DND-41 (cell line): ENCODE results near the gene KIAA1755.
"Not testable (repeated sequence)": the region's sequence is repeated elsewhere in the genome, so short reads cannot be mapped to it uniquely, and the experiment has no call there.

ENCODE experiments used
- ATAC-seq: fragments of 200-7000 bp; cut with Tn5 transposase; 3 replicates; pipeline ENCODE4 v1.9.1; 2021; ENCODE audit warnings: low read depth; ENCODE audit not compliant: insufficient read depth
- DNase-seq: peaks from one replicate; pipeline ENCODE4 v3.0.0-alpha.2; 2020
- H2AFZ ChIP-seq: 2 replicates; pipeline ENCODE4 v1.6.0; 2012; ENCODE audit warnings: low read depth, low read length
- H3K27ac ChIP-seq: 2 replicates; pipeline ENCODE4 v1.5.1; 2012; ENCODE audit warnings: low read length, inconsistent platforms
- H3K27me3 ChIP-seq: fragments of 200-600 bp; sonication (generic); 2 replicates; pipeline ENCODE4 v1.6.0; 2012; ENCODE audit warnings: low read length, mild to moderate bottlenecking, inconsistent platforms; ENCODE audit not compliant: insufficient read depth, poor library complexity
- H3K36me3 ChIP-seq: 2 replicates; pipeline ENCODE4 v1.5.1; 2012; ENCODE audit warnings: low read length, inconsistent platforms; ENCODE audit not compliant: insufficient read depth
- H3K4me1 ChIP-seq: 2 replicates; pipeline ENCODE4 v1.5.1; 2012; ENCODE audit warnings: mild to moderate bottlenecking, low read length; ENCODE audit not compliant: insufficient read depth
- H3K4me2 ChIP-seq: 2 replicates; pipeline ENCODE4 v1.6.0; 2012; ENCODE audit warnings: mild to moderate bottlenecking, moderate library complexity, low read length, inconsistent platforms; ENCODE audit not compliant: insufficient read depth
- H3K4me3 ChIP-seq, 2 experiments: fragments of 200-600 bp in 1 of 2; shearing (Covaris generic) in 1 of 2; 2 replicates each; pipeline ENCODE4 v1.5.1; 2012 to 2016; ENCODE audit warnings: inconsistent platforms in 2 of 2, low read length in 2 of 2, mild to moderate bottlenecking in 2 of 2, low read depth in 1 of 2, moderate library complexity in 1 of 2
- H3K79me2 ChIP-seq: 2 replicates; pipeline ENCODE4 v1.6.0; 2012; ENCODE audit warnings: low read length, inconsistent platforms; ENCODE audit not compliant: insufficient read depth
- H3K9ac ChIP-seq: 2 replicates; pipeline ENCODE4 v1.6.0; 2012; ENCODE audit warnings: low read depth, mild to moderate bottlenecking, inconsistent platforms, low read length, moderate library complexity
- H3K9me3 ChIP-seq: 2 replicates; pipeline ENCODE4 v1.5.1; 2012; ENCODE audit warnings: low read length, moderate library complexity, mild to moderate bottlenecking, inconsistent platforms; ENCODE audit not compliant: insufficient read depth, severe bottlenecking
- H4K20me1 ChIP-seq: 2 replicates; pipeline ENCODE4 v1.6.0; 2012; ENCODE audit warnings: low read length; ENCODE audit not compliant: insufficient read depth
- CTCF ChIP-seq: IDR thresholded peaks from 2 replicates; pipeline ENCODE4 v1.5.1; 2012; ENCODE audit warnings: borderline replicate concordance, low read length, moderate library complexity, mild to moderate bottlenecking; ENCODE audit not compliant: poor library complexity, severe bottlenecking; ENCODE audit errors: extremely low read depth
- EZH2 ChIP-seq: IDR thresholded peaks from 3 replicates; pipeline ENCODE4 v1.6.1; 2012; ENCODE audit warnings: borderline replicate concordance, low read depth, mild to moderate bottlenecking, moderate library complexity, low read length, inconsistent platforms; ENCODE audit not compliant: severe bottlenecking

Gene KIAA1755

GRCh38 chr20:38283236-38283635 lies 22.7 kb upstream of the KIAA1755 start:
- no peak for ATAC-seq
- H3K4me1 ChIP-seq = no peaks in the 10 kb centered on the region

GRCh38 chr20:38281176-38281915 lies 20.8 kb upstream of the KIAA1755 start:
- H3K4me2 ChIP-seq, H3K79me2 ChIP-seq, H3K4me1 ChIP-seq, H2AFZ ChIP-seq, DNase-seq, H3K36me3 ChIP-seq, H3K4me3 ChIP-seq, H4K20me1 ChIP-seq, ATAC-seq, H3K9ac ChIP-seq, H3K27me3 ChIP-seq, H3K27ac ChIP-seq, H3K9me3 ChIP-seq: not testable (repeated sequence)
- TF ChIP-seq CTCF = peak; percentile 14

More at GRCh38 chr20:38283236-38283635, 22.7 kb upstream of the KIAA1755 start:
- H3K4me2 ChIP-seq = no peak overlapping the region
- H2AFZ ChIP-seq = no peak overlapping the region
- no peaks in the 10 kb centered on the region for H3K36me3 ChIP-seq
- no peak for DNase-seq
- no peaks in the 10 kb centered on the region; the same call in 1 of the 2 replicates for H4K20me1 ChIP-seq
- H3K9ac ChIP-seq = no peak overlapping the region
- no peaks in the 10 kb centered on the region for H3K79me2 ChIP-seq
- TF ChIP-seq EZH2 = no peak
- TF ChIP-seq CTCF = no peak
- H3K9me3 ChIP-seq = no peaks in the 10 kb centered on the region
- no peak overlapping the region for H3K27ac ChIP-seq
- no peak overlapping the region for H3K4me3 ChIP-seq
- H3K27me3 ChIP-seq = peaks cover 3% of the 10 kb centered on the region

- no peak overlapping the region for H3K4me2 ChIP-seq
- H3K9ac ChIP-seq = no peak overlapping the region
- no peaks in the 10 kb centered on the region for H3K4me1 ChIP-seq
- no peaks in the 10 kb centered on the region for H3K9me3 ChIP-seq
- no peaks in the 10 kb centered on the region for H3K27me3 ChIP-seq
- no peak for ATAC-seq
- no peaks in the 10 kb centered on the region for H4K20me1 ChIP-seq
- TF ChIP-seq CTCF (no peak), EZH2 (no peak)
- no peak overlapping the region for H3K27ac ChIP-seq
- H2AFZ ChIP-seq = no peak overlapping the region
- H3K4me3 ChIP-seq = no peak overlapping the region
- no peaks in the 10 kb centered on the region for H3K36me3 ChIP-seq
- H3K79me2 ChIP-seq = no peaks in the 10 kb centered on the region
- DNase-seq = no peak
Observed at GRCh38 chr20:38278763-38279162, 18.2 kb upstream of the KIAA1755 start.
